AG08396 (cell line): ENCODE measurements around the gene NALCN.

Experiments
- DNase-seq: peaks from one replicate; pipeline ENCODE4 v3.0.0; 2012; ENCODE audit warnings: low spot score, mixed read lengths

Gene NALCN

DNA sequence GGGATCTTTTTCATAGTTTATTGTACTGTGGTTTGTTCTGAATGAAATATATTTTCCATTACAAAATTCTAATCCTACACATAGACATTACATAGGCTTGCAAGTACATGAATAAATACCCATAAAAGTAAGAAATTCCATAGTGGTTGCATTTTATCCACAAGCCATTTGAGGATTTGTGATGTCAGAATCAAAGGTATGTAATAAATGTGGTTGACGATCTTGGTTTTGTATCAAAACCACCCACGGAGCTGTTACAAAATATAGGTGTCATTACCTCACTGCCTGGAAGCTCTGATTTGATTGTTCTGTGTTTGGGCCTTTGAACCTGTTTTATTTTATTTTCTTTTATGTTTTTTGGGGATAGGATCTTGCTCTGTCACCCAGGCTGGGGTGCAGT, 125.1 kb downstream of the NALCN start:
- DNase-seq: no peak

- peak; percentile 60 for DNase-seq
Observed at GRCh38 chr13:101289764-101290163, 126.5 kb downstream of the NALCN start.

- no peak for DNase-seq
Observed at GRCh38 chr13:101283782-101284181, 132.5 kb downstream of the NALCN start.

DNA sequence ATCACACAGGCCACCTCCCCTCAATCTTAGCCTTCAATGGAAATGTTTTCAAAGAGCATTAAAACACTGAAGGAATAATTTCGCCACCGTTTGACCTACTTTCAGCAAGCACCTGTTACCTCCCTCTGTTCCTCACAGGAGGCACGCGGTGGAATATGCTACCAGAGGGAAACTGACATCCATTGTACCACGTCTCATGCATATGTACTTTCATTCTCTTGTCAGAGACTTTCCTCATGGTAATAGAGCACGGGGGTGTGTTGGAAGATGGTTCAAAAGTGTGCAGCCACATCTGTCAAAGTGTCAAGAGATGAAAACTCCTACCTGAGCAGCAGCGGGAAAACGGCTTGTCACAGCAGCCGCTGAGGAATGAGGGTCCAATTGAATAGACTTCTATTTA, 143.4 kb downstream of the NALCN start:
- DNase-seq: no peak

DNA sequence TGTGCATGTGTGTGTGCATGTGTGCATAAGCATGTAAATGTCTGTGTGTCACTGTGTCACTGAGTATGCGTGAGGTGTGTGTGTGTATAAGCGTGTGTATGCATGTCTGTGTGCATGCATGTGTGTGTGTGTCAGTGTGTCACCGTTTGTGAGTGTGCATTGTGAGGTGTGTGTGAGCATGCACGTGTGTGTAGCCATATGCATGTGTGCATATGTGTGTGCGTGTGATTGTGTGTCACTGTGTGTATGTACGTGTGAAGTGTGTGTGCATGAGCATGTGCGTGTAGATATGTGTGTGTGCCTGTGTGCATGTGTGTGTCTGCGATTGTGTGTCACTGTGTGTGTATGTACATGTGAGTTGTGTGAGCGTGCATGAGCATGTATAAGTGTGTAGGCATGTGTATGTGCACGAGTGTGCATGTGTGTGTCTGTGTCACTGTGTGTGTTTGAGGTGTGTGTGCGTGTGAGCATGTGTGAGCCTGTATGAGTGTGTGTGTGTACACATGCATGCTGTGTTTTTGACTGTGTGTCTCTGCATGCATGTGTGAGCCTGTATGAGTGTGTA, 144.5 kb downstream of the NALCN start:
- no peak for DNase-seq

GRCh38 chr13:101267656-101268055, 148.7 kb downstream of the NALCN start:
- peak; percentile 9 for DNase-seq

DNA sequence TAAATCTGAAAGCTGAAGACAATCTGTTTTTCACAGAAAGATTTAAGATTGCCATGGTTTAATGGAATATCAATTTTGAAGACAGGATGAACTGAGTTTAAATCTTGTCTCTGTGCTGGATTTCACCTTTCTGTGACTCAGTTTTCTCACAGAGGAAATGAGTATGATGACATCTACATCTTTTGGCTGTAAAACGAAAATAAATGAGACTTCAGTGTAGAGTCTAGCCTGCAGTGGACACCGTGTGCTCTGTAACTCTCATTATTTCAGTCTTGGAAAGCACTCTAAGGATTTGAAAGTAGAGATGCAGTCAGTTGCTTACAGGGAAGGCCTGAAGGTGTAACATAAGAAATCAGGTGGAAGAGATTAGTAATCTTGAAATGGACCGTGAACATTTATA, 150.4 kb downstream of the NALCN start:
- DNase-seq: no peak

GRCh38 chr13:101264931-101265330, 151.4 kb downstream of the NALCN start:
- DNase-seq: no peak

- no peak for DNase-seq
Observed at GRCh38 chr13:101262306-101262705, 154.0 kb downstream of the NALCN start.

- no peak for DNase-seq
Observed at GRCh38 chr13:101258509-101258908, 157.8 kb downstream of the NALCN start.

DNA sequence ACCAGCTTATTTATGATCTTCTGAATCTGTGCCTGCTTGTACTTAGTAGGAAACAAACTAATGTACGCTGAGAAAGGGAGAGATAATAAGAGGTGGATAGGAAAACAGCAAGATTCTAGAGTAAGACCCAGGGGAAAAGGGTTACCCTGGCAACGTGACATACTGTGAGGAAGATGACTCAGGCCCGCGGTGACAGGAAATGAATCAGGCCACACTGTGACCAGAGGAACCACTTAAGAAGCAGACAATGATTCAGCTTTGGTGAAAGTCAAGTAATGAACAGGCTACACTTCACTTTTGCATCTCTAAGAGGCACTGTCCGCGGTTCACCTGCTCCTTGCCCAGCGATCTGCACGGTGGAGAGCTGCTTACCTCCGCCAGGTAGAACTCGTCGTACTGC, 158.2 kb downstream of the NALCN start:
- peak; percentile 53 for DNase-seq

DNA sequence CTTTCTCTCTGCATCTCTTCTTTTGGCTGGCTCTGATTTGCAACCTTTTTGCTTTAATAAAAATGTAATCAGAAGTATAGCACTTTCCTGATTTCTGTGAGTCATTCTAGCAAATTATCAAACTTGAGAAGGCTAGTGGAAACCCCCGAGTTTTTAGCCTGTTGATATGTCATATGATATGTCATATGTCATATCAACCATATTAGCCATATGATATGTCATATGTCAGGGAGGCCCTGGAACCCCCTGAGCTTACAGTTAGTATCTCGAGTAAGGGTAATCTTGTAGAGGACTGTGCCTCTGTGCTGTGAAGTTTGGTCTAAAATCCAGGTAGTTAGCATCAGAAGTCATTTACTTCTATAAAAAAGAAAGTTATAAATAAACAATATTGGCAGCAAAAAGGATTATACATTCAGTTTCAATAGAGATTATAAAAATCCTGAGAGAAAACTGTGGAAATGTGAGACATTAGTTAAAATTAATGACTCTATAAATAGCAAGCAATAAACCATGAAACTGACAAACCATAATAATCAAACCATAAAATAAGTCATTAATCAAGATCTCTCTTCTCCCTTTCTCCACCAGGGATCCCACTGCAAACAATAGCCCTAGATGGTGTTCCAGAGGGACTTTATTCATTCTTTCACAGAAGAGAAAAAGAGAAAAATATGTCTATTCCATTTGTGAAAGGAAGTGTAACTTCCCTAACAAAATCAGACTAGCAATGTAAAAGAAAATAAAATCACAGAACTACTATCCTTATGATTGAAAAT, 167.4 kb downstream of the NALCN start:
- no peak for DNase-seq

DNA sequence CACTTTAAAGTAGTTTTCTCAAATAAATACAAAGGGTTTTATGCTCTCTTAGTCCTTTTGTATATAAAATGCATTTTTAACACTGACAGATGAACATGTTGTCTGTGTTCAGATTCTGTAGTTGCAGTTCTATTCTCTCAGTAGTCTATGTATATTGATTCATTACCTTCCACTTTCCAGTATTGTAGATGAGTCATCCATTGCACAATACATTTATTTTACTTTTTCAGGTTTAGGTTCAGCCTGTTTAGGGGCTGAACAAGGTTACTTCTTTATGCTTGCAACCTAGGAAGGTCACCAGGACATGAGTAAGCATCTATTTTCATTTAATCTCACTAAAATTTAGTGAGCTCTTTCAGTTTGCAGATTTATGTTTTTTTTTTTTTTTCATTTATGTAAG, 173.6 kb downstream of the NALCN start:
- DNase-seq: no peak

DNA sequence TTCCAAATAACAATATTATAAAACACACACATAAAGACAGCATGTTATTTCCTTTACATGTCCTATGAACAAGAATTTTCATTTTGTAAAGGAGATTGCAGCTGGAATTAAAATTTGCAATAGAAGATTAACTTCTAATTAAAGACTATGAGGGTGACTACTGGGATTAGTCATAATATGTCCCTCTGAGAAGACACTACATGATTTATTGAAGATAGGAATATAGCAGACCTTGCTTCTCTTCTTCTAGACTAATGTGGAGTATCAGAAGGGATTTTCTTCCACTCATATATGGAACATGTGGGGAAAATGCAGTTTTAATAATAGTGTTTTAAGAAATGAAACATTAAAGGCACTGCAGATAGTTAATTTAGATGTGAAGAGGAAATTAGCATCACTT, 177.8 kb downstream of the NALCN start:
- DNase-seq: no peak

DNA sequence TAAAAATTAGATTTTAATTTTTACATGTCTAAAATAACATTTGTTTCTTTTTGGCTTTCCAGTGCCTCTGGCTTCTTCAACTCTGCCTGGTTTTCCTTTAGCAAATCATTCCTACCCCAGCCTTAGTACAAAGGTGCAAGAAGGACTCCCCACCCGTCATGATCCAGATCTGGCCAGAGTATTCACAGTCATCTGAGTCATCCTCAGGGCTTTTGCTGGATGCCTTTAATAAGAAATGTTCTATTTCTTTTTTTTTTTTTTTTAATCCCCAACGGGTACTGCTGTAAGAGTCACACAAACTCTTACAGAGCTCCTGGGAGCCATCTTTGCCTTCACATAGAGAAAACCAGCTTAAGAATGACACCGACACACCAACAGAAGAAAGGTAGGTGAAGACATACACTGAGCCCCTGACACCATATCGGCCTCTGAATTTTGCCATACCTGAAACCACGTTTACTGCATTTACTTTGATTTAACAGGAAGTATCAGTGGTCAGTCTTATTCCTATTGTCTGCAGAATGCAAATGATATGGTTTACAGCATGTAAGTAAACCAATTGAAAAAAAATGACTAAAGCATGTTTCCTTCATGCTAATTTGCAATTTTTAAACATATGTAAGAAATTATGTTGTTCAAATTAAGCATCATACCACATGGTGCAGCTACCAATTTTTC, 184.4 kb downstream of the NALCN start:
- no peak for DNase-seq

GRCh38 chr13:101230271-101230890, 185.9 kb downstream of the NALCN start:
- DNase-seq: no peak

DNA sequence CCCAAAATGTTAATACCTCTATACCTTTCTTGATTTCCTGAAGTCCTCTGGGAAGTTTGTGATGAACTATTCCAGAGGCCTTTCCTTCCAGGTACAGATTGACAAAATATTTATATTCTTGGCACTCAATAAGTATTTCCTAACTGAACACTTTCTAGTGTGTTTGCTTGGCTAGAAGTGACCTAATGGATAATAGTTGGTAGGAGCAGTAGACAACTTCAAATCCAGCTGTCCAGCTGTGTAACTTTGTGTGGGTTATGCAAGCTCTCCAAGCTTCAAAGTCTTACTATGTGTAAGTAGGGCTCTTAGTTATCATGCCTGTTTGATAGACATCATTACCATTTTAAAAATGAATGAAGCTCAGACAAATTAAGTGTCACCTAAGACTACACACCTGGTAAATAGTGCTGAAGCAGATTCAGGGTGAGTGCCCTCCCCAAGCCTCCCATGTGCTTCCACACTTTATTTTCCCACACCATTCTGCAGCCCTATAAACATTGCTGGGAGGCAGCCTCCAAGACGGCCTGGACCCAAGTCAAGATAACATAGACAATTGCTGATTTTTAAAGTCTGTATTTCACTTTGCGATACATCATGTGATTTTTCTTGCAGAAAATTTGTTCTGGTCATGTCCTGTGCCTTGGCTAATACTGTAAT, 196.6 kb downstream of the NALCN start:
- no peak for DNase-seq

DNA sequence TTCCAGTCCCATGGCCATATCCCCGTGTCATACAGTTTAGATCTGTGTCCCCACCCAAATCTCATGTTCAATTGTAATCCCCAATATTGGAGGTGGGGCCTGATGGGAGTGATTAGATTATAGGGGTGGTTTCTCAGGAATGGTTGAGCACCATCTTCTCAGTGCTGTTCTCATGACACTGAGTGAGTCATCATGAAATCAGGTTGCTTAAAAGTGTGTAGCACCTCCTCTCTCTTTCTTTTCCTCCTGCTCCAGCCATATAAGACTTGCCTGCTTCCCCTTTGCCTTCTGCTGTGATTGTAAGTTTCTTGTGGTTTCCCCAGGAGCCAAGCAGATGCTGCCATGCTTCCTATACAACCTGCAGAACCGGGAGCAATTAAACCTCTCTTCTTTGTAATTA, 197.8 kb downstream of the NALCN start:
- DNase-seq: no peak

DNA sequence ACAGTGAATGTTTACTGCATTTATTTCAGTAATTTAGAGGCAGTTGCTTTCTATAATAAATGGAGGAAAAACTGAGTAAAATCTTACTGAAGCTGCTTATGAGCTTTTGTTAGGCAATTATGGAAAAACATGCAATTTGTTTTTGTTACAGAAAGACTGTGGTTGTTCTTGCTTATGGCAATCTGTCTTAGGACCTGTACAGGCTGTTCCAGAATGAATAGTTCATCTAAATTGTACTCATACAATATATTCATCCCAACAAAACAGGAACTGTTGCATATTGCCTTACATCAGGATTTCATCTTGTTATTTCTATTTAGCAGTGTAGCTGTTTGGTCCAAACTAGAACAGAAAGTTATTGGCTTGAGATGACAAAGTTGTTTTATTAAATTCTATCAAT, 199.2 kb downstream of the NALCN start:
- no peak for DNase-seq

- DNase-seq: peak; percentile 16
Observed at GRCh38 chr13:101211261-101211660, 205.0 kb downstream of the NALCN start.

DNA sequence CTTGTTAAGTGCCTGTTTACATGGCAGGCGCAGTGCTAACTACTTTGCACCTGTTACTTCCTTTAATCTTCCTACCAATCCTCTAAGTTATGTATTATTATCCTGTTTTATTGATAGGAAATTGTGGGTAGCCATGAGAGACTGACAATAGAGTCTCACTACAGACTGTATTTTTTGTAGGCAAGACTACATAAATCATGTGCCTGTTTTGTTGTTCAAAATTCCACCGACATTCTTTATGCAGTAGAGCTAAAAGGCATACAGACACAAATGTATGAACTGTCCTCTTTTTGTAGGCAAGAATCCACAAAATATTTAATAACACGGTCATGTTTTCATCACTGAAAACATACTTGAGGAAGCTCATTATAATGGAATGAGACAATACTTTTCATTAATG, 205.5 kb downstream of the NALCN start:
- DNase-seq: no peak

DNA sequence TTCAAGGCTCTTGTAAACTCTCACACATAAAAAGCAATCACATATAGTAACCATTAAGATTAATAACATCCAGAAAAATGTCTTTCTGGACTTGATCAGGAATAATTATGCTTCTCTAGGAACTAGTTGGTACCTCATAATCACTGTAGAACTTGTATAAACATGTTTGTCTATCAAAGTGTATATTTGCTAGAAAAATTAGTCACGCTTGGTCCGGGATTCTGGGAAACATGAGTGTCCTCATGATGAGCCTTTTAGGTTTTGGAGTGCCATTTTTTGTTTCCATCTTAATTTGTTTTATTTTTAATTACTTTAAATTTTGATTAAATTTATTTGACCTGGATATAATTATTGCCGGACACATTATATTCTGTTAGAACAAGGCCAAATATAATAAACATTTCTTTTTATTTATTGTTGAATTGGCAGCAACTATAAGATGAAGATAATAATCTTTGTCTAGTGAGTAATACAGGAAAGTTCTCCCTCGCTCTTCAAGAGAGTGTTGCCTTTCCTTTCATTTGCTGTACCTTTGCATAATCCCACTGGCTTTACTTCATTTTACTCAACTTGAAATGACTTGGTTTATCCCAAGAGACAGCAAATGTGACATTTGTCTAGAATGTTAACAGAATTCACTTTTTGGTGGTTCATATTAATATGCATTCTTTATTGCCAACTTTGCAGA, 207.0 kb downstream of the NALCN start:
- DNase-seq: no peak
